GM21576 (cell line): ENCODE data around the gene CENPF.
"Not testable (repeated sequence)": the region's sequence is repeated elsewhere in the genome, so short reads cannot be mapped to it uniquely, and the experiment has no call there.

Experiments
- ATAC-seq: cut with Tn5 transposase; IDR thresholded peaks from one replicate; pipeline ENCODE4 v1.9.1; 2021; ENCODE audit warnings: mild to moderate bottlenecking, moderate library complexity; ENCODE audit not compliant: unreplicated experiment

The CENPF gene

GRCh38 chr1:214602764-214603657 is at the start of gene CENPF:
Gene CENPF, plus strand, starts transcription at chr1:214603195. Its CDS starts 10,560 bp downstream, at chr1:214613755.
- peak; percentile 99 for ATAC-seq

DNA sequence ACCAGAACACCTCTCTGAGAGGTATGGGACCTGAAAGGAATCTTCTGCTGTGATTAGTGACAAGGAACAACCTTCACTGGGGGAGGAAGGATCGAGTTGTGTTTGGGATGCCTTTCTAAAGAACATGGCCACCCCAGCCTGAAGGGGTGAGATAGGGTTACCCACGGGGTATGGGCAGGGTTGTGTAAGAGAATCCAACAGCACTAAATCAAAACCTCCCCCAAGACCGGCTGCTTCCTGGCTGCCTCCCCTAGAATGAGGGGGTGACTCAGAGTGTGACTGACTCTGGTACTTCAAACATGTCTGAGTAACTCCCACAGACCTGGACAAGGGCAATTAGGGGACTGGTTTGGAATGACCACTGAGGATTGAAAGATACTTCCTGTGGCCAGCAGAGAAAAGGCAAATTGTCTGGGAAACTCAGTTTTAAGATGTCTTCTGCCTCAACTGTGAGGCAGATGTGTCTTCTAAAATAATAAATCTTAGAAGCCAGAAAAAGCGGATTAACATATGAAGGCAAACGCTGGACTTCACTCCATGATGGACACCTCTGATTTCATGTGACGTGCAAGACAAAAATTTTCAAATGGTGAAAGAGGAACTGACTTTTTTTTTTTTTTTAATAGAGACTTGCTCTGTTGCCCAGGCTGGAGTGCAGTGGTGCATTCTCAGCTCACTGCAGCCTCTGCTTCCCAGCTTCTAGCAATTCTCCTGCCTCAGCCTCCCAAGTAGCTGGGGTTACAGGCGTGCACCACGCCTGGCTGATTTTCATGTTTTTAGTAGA is 44.9 kb upstream of the CENPF start:
- peak; percentile 65 for ATAC-seq

- no peak for ATAC-seq
These were observed 39.1 kb upstream of the CENPF start for GRCh38 chr1:214563881-214564280.

DNA sequence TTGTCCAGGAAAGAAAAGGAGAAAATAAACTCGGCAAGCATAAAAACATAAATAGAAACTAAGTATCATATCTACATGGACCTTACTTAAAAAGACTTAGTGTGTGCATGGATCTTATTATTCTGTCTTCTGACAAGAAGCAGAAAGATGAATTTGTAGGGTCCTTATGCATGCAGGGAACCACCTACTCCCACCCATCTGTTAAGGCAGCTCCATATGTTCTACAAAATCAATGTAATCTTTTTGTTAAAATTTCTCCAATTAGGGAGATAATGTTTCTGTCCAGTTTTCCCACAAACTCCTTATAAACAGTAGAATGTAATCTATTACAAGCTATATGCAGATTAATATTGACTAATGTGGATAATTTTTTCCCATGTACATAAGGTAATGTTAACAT is 37.7 kb upstream of the CENPF start:
- ATAC-seq, result no peak

DNA sequence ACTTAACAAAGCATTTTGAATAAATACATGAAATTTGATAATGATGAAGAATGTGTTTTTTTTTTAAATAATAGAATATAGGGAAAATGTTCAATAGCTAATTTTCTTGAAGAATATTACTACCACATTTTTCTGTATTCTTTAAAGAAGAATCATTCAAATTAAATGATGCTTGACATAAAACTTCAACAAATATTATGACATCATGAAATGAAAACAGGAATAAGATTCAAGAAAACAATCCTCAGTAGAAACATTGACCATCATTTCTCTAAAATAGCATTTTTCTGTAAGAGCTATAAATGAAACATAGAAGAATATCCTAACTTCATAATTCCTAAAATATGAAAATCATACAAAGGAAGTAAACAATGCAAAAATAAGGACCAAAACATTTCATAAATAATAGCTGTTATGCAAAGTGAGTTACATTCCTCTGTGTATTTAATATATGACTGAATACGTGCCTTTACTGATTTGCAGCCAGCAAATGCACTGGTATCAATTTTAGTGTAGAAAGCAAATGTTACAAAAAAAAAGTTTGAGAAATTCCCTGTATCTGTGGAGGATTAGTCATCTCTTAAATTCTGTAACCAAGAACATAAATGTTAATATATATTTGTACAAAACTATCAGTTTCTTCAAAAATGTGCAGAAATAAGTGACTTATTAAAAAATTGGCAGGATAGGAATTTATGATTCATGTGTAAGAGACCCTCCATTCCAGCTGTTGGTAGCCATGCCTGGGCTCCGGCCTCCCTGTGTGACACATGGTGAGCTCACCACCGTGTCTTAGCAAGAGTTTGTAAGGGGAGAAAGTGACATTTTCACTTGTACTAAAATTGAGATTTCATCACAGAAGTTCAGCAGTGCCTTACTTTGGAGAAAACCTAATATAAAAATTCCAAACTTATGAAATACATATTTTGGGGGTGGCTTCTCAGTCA is 36.6 kb upstream of the CENPF start:
- ATAC-seq, result no peak

GRCh38 chr1:214567481-214567980 is 35.5 kb upstream of the CENPF start:
- ATAC-seq, result no peak

DNA sequence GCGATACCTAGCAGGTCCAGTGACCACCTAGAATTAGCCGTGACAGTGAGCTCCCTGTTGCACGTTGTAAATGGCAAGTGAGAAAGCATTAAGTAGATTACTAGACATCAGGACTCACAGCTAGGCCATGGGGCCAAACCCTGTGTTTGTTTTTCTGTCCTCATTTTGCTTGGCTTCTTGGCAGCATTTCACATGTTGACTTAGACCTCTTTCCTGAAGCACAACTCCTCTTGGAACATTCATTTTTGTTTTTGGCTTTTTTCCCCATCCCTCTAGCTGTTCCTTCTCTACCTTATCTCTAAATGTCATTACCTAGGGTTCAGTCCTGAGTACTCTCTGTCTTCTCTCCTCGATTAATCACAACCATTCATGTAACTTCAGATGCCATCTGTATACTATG is 34.7 kb upstream of the CENPF start:
- ATAC-seq, result no peak

GRCh38 chr1:214569357-214570004 is 33.5 kb upstream of the CENPF start:
- ATAC-seq, result no peak

DNA sequence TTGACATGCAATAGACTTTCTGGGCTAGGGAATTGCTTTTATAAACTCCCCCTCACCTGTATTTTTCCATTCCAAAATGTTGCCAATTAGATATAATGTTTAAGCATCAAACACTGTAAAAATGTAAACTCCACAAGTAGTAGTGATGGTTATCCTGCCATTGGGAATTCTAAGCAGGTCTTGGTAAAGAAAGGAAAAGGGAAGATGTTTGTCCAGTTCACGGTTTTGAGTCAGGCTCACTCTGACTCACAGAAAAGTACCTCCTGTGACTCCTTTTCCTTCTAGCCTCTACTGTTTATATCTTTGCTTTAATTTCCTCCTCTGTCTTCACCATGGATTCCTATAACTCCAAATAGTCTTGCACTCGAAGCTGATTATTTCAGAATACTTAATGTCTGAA is 32.6 kb upstream of the CENPF start:
- ATAC-seq, result no peak

- no peak for ATAC-seq
These were observed 31.7 kb upstream of the CENPF start for GRCh38 chr1:214571281-214571680.

- no peak for ATAC-seq
These were observed 29.3 kb upstream of the CENPF start for GRCh38 chr1:214573386-214574318.

DNA sequence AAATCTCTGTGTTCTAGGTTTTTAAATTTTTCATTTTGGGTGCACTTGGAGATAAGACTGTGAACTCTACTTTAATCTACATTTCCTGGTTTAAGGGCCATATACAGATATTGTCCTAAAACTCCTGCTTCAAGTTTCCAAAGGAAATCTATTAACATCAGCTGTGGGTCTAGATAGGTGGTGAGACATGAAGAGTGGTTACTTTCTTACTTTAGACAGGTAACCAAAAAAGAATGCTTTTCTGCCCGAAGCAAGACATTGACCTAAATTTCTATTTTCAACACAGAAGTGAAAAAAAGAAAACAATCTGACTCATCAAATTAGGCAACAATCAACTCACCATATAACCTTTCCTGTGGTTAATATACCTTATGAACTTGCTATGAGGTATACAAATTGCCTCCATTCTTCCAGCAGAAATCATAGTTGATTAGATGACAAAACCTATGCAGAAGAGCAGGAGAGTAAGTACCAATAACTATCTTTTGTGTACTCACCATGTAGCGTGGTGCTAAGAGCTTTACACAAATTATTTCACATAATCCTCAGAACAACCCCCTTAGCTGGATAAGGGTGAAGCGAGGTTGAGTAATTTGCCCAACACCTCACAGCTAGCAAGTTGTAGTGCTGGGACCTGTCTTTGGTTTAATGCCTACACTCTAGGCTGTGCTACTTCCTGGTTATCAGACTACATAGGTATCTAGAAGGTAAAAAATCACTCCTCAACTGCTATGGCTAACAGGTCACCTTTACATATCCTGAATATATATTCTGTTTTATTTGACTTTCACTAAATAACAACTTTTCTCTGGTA is 28.2 kb upstream of the CENPF start:
- no peak for ATAC-seq

DNA sequence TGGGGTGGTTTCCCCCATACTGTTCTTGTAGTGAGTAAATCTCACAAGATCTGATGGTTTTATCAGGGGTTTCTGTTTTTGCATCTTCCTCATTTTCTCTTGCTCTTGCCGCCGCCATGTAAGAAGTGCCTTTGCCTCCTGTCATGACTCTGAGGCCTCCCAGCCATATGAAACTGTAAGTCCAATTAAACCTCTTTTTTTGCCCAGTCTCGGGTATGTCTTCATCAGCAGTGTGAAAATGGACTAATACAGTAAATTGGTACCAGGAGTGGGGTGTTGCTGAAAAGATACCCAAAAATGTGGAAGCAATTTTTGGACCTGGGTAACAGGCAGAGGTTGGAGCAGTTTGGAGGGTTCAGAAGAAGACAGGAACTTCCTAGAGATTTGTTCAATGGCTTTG is 26.9 kb upstream of the CENPF start:
- not testable (repeated sequence) for ATAC-seq

DNA sequence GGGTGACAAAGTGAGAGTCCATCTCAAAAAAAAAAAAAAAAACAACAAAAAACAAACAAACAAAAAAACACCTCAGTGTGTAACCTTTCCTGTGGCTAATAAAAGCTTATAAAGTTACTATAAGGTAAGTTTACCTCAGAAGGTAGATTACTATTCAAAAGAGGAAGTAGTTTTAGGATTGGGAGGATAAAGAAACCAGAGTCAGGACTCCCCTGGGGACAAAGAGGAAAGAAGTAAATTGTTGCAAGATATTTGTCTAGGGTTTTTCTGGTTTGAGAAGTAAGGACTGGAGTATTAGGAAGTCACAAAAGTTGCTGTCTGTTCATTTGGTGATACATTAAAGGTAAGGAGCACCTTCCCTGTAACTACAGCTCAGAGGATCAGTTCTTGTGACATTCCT is 23.8 kb upstream of the CENPF start:
- ATAC-seq, result no peak

GRCh38 chr1:214581785-214582184 is 21.2 kb upstream of the CENPF start:
- ATAC-seq, result no peak

GRCh38 chr1:214582289-214582891 is 20.6 kb upstream of the CENPF start:
- ATAC-seq, result no peak

- ATAC-seq, result no peak
These were observed 19.9 kb upstream of the CENPF start for GRCh38 chr1:214583113-214583512.
